ENCODE results near the gene CHRM5. TPM values are rescaled to one million over a fixed set of nuclear protein-coding genes. Genes with fewer than 3 reads are reported as not detected.
A peak's percentile ranks its signal among the peaks of the same experiment; 100 is the strongest.
"Not testable (repeated sequence)": the region's sequence is repeated elsewhere in the genome, so short reads cannot be mapped to it uniquely, and the experiment has no call there.

The CHRM5 gene
- total and polyA plus RNA-seq, 2 donors from 2014 or later, result 0.06 TPM; not detected in 1

DNA sequence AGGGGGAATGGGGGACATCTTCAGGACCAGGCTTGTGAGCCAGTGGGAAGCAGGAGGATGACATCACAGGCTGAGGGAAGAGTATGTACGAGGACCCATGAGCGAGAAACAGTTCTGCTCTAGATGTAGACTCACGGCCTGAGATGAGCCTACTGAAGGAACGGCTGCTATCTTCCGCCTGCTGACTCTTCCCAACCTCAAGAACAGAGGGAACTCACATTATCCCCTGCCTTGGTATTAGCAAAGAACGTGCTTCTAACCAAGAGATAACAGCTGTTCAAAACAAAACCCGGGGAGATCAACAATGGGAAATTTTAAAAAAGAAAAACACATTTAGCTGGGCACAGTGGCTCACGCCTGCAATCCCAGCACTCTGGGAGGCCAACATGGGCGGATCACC lies 45.4 kb downstream of the CHRM5 start:
- no peak overlapping the region for H3K27ac ChIP-seq (ENCODE audit: low read depth in 2 of 2, low read length in 2 of 2)

DNA sequence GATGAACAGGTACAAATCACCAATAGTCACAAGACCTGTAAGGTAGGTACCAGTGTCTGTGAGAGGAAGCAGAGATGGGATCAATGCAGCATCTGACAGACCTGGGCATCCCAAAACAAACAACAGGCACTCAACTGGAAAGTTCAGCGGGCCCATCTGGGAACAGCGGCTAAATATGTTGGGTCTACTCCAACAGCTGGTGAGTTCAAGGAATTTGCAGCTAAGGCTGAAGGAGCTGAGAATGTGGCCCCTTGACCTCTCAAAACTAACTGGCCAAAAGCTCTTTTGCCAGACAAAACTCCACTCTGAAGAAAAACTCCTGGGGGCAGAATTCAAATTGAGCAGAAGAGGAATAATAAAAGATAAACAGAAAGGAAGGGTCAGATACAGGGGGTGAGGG lies 46.3 kb downstream of the CHRM5 start:
- intact Hi-C loops (cut with DNase I), result no loop called here
- Histone ChIP-seq H3K27me3 (ENCODE audit: control insufficient read depth, insufficient read depth, low read length) (no peaks in the 10 kb centered on the region), H3K4me3 (ENCODE audit: low read length in 3 of 3) (no peak overlapping the region), H3K9me3 (ENCODE audit: control insufficient read depth in 2 of 3, insufficient read depth in 1 of 3, low read length in 3 of 3) (no peaks in the 10 kb centered on the region), H3K9ac (ENCODE audit: low read length in 3 of 3) (no peak overlapping the region), H3K4me1 (ENCODE audit: control insufficient read depth in 2 of 3, insufficient read depth in 2 of 3, low read depth in 1 of 3, low read length in 3 of 3) (peaks cover 0 to 8% (median 3%) of the 10 kb centered on the region in 3 donors), H3K27ac (ENCODE audit: low read depth in 2 of 2, low read length in 2 of 2) (no peak overlapping the region), H3K36me3 (ENCODE audit: control insufficient read depth in 2 of 3, insufficient read depth in 3 of 3, low read length in 3 of 3) (no peaks in the 10 kb centered on the region)
- DNase-seq (peak in 3 of 5 donors; percentile 13 to 50 (median 32)), FAIRE-seq (no peak)
- TF ChIP-seq, protein P1, sequence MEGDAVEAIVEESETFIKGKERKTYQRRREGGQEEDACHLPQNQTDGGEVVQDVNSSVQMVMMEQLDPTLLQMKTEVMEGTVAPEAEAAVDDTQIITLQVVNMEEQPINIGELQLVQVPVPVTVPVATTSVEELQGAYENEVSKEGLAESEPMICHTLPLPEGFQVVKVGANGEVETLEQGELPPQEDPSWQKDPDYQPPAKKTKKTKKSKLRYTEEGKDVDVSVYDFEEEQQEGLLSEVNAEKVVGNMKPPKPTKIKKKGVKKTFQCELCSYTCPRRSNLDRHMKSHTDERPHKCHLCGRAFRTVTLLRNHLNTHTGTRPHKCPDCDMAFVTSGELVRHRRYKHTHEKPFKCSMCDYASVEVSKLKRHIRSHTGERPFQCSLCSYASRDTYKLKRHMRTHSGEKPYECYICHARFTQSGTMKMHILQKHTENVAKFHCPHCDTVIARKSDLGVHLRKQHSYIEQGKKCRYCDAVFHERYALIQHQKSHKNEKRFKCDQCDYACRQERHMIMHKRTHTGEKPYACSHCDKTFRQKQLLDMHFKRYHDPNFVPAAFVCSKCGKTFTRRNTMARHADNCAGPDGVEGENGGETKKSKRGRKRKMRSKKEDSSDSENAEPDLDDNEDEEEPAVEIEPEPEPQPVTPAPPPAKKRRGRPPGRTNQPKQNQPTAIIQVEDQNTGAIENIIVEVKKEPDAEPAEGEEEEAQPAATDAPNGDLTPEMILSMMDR (IDR thresholded peaks at IDR 0.05; ENCODE audit: borderline replicate concordance, extremely low read depth, insufficient read depth), result no peak

More for the DNA sequence above, 45.4 kb downstream of the CHRM5 start:
- Histone ChIP-seq H3K9me3 (ENCODE audit: control insufficient read depth in 2 of 3, insufficient read depth in 1 of 3, low read length in 3 of 3) (no peaks in the 10 kb centered on the region), H3K4me1 (ENCODE audit: control insufficient read depth in 2 of 3, insufficient read depth in 2 of 3, low read depth in 1 of 3, low read length in 3 of 3) (peaks cover 0 to 8% (median 3%) of the 10 kb centered on the region in 3 donors), H3K27me3 (ENCODE audit: control insufficient read depth, insufficient read depth, low read length) (no peaks in the 10 kb centered on the region), H3K9ac (ENCODE audit: low read length in 3 of 3) (no peak overlapping the region), H3K4me3 (ENCODE audit: low read length in 3 of 3) (no peak overlapping the region), H3K36me3 (ENCODE audit: control insufficient read depth in 2 of 3, insufficient read depth in 3 of 3, low read length in 3 of 3) (no peaks in the 10 kb centered on the region)
- TF ChIP-seq, protein P1 (IDR thresholded peaks at IDR 0.05; ENCODE audit: borderline replicate concordance, extremely low read depth, insufficient read depth), result no peak
- intact Hi-C loops (cut with DNase I), result no loop called here
- DNase-seq (no peak), FAIRE-seq (no peak)

DNA sequence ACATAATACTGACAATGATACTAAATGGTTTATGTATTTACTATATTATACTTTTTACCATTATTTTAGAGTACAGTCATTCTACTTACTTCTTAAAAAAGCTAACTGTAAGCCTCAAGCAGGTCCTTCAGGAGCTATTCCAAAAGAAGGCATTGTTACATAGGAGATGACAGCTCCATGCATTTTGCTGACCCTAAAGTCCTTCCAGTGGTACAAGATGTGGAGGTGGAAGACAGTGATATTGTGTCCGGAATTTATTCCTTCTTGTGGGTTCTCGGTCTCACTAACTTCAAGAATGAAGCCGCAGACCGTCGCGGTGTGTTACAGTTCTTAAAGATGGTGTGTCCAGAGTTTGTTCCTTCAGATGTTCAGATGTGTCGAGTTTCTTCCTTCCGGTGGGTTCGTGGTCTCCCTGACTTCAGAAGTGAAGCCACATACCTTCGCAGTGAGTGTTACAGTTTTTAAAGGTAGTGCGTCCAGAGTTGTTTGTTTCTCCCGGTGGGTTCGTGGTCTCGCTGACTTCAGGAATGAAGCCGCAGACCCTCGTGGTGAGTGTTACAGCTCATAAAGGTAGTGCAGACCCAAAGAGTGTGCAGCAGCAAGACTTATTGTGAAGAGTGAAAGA lies 49.8 kb downstream of the CHRM5 start:
- no peak overlapping the region for H3K4me3 ChIP-seq (ENCODE audit: low read length in 3 of 3)
- TF ChIP-seq, protein P1 (IDR thresholded peaks at IDR 0.05; ENCODE audit: borderline replicate concordance, extremely low read depth, insufficient read depth), result no peak
- intact Hi-C loops (cut with DNase I), result no loop called here
- no peak overlapping the region for H3K27ac ChIP-seq (ENCODE audit: low read depth in 2 of 2, low read length in 2 of 2)
- H3K36me3 ChIP-seq (ENCODE audit: control insufficient read depth in 2 of 3, insufficient read depth in 3 of 3, low read length in 3 of 3), result no peaks in the 10 kb centered on the region
- no peak overlapping the region for H3K9ac ChIP-seq (ENCODE audit: low read length in 3 of 3)
- no peaks in the 10 kb centered on the region for H3K9me3 ChIP-seq (ENCODE audit: control insufficient read depth in 2 of 3, insufficient read depth in 1 of 3, low read length in 3 of 3)
- no peak for FAIRE-seq
- no peak for DNase-seq
- H3K4me1 ChIP-seq (ENCODE audit: control insufficient read depth in 2 of 3, insufficient read depth in 2 of 3, low read depth in 1 of 3, low read length in 3 of 3), result peaks cover 0 to 3% (median 0%) of the 10 kb centered on the region in 3 donors
- no peaks in the 10 kb centered on the region for H3K27me3 ChIP-seq (ENCODE audit: control insufficient read depth, insufficient read depth, low read length)

- intact Hi-C loops (cut with DNase I); H3K9ac ChIP-seq (ENCODE audit: low read length in 3 of 3); DNase-seq; H3K36me3 ChIP-seq (ENCODE audit: control insufficient read depth in 2 of 3, insufficient read depth in 3 of 3, low read length in 3 of 3); FAIRE-seq; H3K27ac ChIP-seq (ENCODE audit: low read depth in 2 of 2, low read length in 2 of 2); H3K4me1 ChIP-seq (ENCODE audit: control insufficient read depth in 2 of 3, insufficient read depth in 2 of 3, low read depth in 1 of 3, low read length in 3 of 3); H3K9me3 ChIP-seq (ENCODE audit: control insufficient read depth in 2 of 3, insufficient read depth in 1 of 3, low read length in 3 of 3); H3K4me3 ChIP-seq (ENCODE audit: low read length in 3 of 3); H3K27me3 ChIP-seq (ENCODE audit: control insufficient read depth, insufficient read depth, low read length): not testable (repeated sequence)
These were observed 50.4 kb downstream of the CHRM5 start for GRCh38 chr15:34018738-34019137.
